Measurements from ENCODE around the gene NINJ1. TPM values are rescaled to one million over a fixed set of nuclear protein-coding genes. Genes with fewer than 3 reads are reported as not detected.

NINJ1 gene
- total and polyA plus RNA-seq, 2 donors (not counting 1 experiment from before 2014, with no cell fraction given): 8.3 to 13.2 TPM

DNA sequence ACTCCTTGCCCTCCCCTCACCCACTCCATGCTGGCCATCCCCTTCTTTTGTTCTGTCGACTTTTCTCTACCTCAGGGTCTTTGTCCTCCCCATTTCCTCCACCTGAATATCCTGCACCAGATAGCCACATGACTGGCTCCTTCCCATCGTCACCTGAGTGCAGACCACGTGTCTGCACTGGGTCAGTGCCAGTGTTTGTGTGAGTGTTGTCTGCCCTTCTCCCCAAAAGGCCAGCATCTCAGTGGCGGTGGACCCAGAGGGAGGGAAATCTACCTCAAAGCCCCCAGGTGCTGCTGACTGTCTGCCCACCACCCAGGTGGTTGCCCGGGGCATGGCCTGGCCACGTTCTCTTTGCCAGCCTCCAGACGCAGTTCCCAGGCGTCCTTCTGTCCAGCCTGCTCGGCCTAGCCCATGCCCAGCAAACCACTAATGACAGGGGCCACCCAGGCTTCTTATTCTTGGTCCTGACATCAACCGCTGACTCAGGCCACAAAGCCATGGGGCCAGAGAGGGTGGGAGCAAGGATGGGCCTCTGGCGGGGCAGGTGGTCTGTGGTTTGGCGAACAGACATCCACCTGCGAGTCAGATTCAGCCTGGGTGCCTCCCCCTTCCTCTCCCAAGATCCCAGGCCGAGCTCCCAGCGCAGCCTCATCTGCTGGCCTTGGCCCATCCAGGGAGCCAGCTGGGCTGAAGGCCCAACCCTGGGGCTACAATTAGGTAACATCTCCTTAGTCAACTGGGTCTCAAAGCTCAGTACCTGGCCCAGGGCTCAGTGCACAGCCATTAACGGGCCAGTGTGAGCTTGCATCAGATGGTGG, 5.5 kb upstream of the NINJ1 start:
- H4K20me1 ChIP-seq (ENCODE audit: control insufficient read depth, insufficient read depth, low read length, poor library complexity, severe bottlenecking): no peaks in the 10 kb centered on the region
- intact Hi-C loops (cut with micrococcal nuclease): loop anchor here (10.0 kb wide), 1 partner anchor 425 kb away; no protein-coding TSS in a partner anchor
- no peaks in the 10 kb centered on the region for H3K79me2 ChIP-seq (ENCODE audit: control insufficient read depth, insufficient read depth, low read length)
- no peak overlapping the region for H3K27ac ChIP-seq (ENCODE audit: low read length in 2 of 2)
- peaks cover 25 to 46% of the 10 kb centered on the region in 2 donors for H3K4me1 ChIP-seq (ENCODE audit: control insufficient read depth in 2 of 2, insufficient read depth in 2 of 2, low read length in 2 of 2)
- no peak for DNase-seq
- peaks cover 0 to 16% (median 0%) of the 10 kb centered on the region in 4 experiments for H3K27me3 ChIP-seq (replicated peaks in 1 of 4; ENCODE audit: control extremely low read depth in 1 of 4, control insufficient read depth in 3 of 4, insufficient read depth in 4 of 4, low read length in 3 of 4)
- peaks cover 3% of the 10 kb centered on the region for H3K9me3 Mint-ChIP-seq (ENCODE audit: insufficient read depth)
- no peak overlapping the region for H3K4me2 ChIP-seq (replicated peaks; ENCODE audit: low read depth, low read length, poor library complexity, severe bottlenecking)
- WGBS (ENCODE audit: insufficient coverage): 40% methylated on average over 16 of the region's 16 CpGs
- ChIA-PET CTCF (interaction anchor here (1.0 to 3.0 kb wide), 3 partner anchors 8 to 32 kb away, joined by 3 to 7 read pairs (median 3); no protein-coding TSS in a partner anchor), POLR2A (interaction anchor here (0.7 kb wide), 1 partner anchor 175 kb away, joined by 3 read pairs; no protein-coding TSS in a partner anchor)
- H3K36me3 ChIP-seq (replicated peaks in 1 of 2; ENCODE audit: control extremely low read depth in 1 of 2, control insufficient read depth in 1 of 2, extremely low read depth in 1 of 2, insufficient read depth in 2 of 2, low read length in 1 of 2): no peaks in the 10 kb centered on the region
- no peaks in the 10 kb centered on the region for H3K27me3 Mint-ChIP-seq
- H2AFZ ChIP-seq (ENCODE audit: insufficient read depth, low read depth, low read length, poor library complexity, severe bottlenecking): no peak overlapping the region
- no peak overlapping the region for H3K4me3 ChIP-seq (ENCODE audit: control extremely low read depth in 1 of 5, extremely low read depth in 1 of 5, insufficient read depth in 1 of 5, low read depth in 2 of 5, low read length in 4 of 5)
- H3K4me3 Mint-ChIP-seq: no peak overlapping the region
- no peak overlapping the region for H3K27ac Mint-ChIP-seq
- ATAC-seq (ENCODE audit: low read depth): no peak
- TF ChIP-seq CTCF (IDR thresholded peaks at IDR 0.05): no peak
- TF ChIP-seq EZH2 (IDR thresholded peaks at IDR 0.05; ENCODE audit: borderline replicate concordance, insufficient read depth, low read depth, low read length, poor library complexity, severe bottlenecking): no peak
- H3K4me1 Mint-ChIP-seq: peaks cover 45% of the 10 kb centered on the region
- H3K9me3 ChIP-seq (ENCODE audit: control extremely low read depth in 1 of 3, control insufficient read depth in 2 of 3, insufficient read depth in 1 of 3, low read length in 2 of 3): peaks cover 0 to 9% (median 4%) of the 10 kb centered on the region in 3 donors
- H3K9ac ChIP-seq (ENCODE audit: low read length): no peak overlapping the region
